SK-N-MC (cell line): Measurements from ENCODE around the gene HMMR.
"Not testable (repeated sequence)": the region's sequence is repeated elsewhere in the genome, so short reads cannot be mapped to it uniquely, and the experiment has no call there.

Experiments
- DNase-seq: peaks from one replicate; pipeline ENCODE4 v3.0.0-alpha.2; 2011; ENCODE audit warnings: low read depth, low spot score
- H3K27ac ChIP-seq: fragments of 200-600 bp; sonication (generic); 2 replicates; pipeline ENCODE4 v1.5.1; 2016; ENCODE audit warnings: mixed run types
- H3K36me3 ChIP-seq: fragments of 200-600 bp; sonication (generic); 2 replicates; pipeline ENCODE4 v1.6.1; 2017; ENCODE audit warnings: antibody characterized with exemption, low read length, mixed read lengths; ENCODE audit not compliant: insufficient read depth
- H3K4me3 ChIP-seq: fragments of 200-600 bp; sonication (generic); 2 replicates; pipeline ENCODE4 v1.5.1; 2016
- H3K9ac ChIP-seq: fragments of 200-600 bp; sonication (generic); 2 replicates; pipeline ENCODE4 v1.8.0; 2017; ENCODE audit warnings: mixed run types, mixed read lengths; ENCODE audit not compliant: insufficient read length
- H3K9me3 ChIP-seq: fragments of 200-600 bp; sonication (generic); 2 replicates; pipeline ENCODE4 v1.6.1; 2017; ENCODE audit warnings: low read depth, mild to moderate bottlenecking, antibody characterized with exemption, low read length, moderate library complexity, mixed read lengths
- EZH2 ChIP-seq: fragments of 200-600 bp; sonication (generic); IDR thresholded peaks from one replicate; pipeline ENCODE4 v1.6.1; 2017; ENCODE audit warnings: antibody characterized with exemption
- FOXP2 ChIP-seq: optimal IDR thresholded peaks from 2 replicates; pipeline ENCODE3; 2011; ENCODE audit warnings: mild to moderate bottlenecking, moderate library complexity; ENCODE audit not compliant: insufficient read depth; ENCODE audit errors: extremely low read length, control extremely low read depth
- POLR2AphosphoS5 ChIP-seq: IDR thresholded peaks from 2 replicates; pipeline ENCODE4 v1.6.1; 2012; ENCODE audit warnings: mild to moderate bottlenecking, low read depth, low read length, borderline replicate concordance

HMMR gene

GRCh38 chr5:163460562-163461171 is at the start of gene HMMR:
TSS of gene HMMR (plus strand) at chr5:163460632. CDS start at chr5:163460693, 61 bp downstream.
- TF ChIP-seq POLR2AphosphoS5 (peak; percentile 78), FOXP2 (no peak)
- Histone ChIP-seq H3K4me3 (peak within 1 kb of the TSS; percentile 94), H3K9me3 (no peaks in the 10 kb centered on the region), H3K27ac (peak within 1 kb of the TSS; percentile 100), H3K9ac (peak within 1 kb of the TSS; percentile 99), H3K36me3 (peaks cover 26% of the 10 kb centered on the region)
- no peak for DNase-seq

- H3K4me3 ChIP-seq: not testable (repeated sequence)
Measured at GRCh38 chr5:163415673-163416072, 44.8 kb upstream of the HMMR start.

GRCh38 chr5:163424836-163425235 is 35.6 kb upstream of the HMMR start:
- Histone ChIP-seq H3K9me3 (no peaks in the 10 kb centered on the region), H3K36me3 (no peaks in the 10 kb centered on the region), H3K9ac (no peak overlapping the region), H3K27ac (no peak overlapping the region), H3K4me3 (no peak overlapping the region)
- no peak for DNase-seq
- TF ChIP-seq FOXP2: no peak
- no peak for TF ChIP-seq EZH2

More at GRCh38 chr5:163415673-163416072, 44.8 kb upstream of the HMMR start:
- H3K36me3 ChIP-seq, DNase-seq, H3K27ac ChIP-seq, H3K9me3 ChIP-seq, H3K9ac ChIP-seq: not testable (repeated sequence)

- H3K9ac ChIP-seq, H3K4me3 ChIP-seq, H3K36me3 ChIP-seq, DNase-seq, H3K9me3 ChIP-seq, H3K27ac ChIP-seq: not testable (repeated sequence)
Measured at GRCh38 chr5:163426128-163426527, 34.3 kb upstream of the HMMR start.

- H3K36me3 ChIP-seq: no peaks in the 10 kb centered on the region
- H3K27ac ChIP-seq: no peak overlapping the region
- no peak overlapping the region for H3K9ac ChIP-seq
- H3K9me3 ChIP-seq: no peaks in the 10 kb centered on the region
- TF ChIP-seq POLR2AphosphoS5 (no peak), EZH2 (no peak), FOXP2 (no peak)
- no peak for DNase-seq
- H3K4me3 ChIP-seq: no peak overlapping the region
Measured at GRCh38 chr5:163432544-163432943, 27.9 kb upstream of the HMMR start.

- no peaks in the 10 kb centered on the region for H3K9me3 ChIP-seq
- H3K27ac ChIP-seq: no peak overlapping the region
Measured at GRCh38 chr5:163433271-163433670, 27.2 kb upstream of the HMMR start.

GRCh38 chr5:163434401-163434866 is 26.0 kb upstream of the HMMR start:
- Histone ChIP-seq H3K36me3 (peaks cover 6% of the 10 kb centered on the region), H3K9me3 (no peaks in the 10 kb centered on the region), H3K4me3 (no peak overlapping the region), H3K9ac (no peak overlapping the region), H3K27ac (no peak overlapping the region)
- DNase-seq: no peak
- no peak for TF ChIP-seq EZH2

More at GRCh38 chr5:163433271-163433670, 27.2 kb upstream of the HMMR start:
- Histone ChIP-seq H3K36me3 (no peaks in the 10 kb centered on the region), H3K9ac (no peak overlapping the region), H3K4me3 (no peak overlapping the region)
- no peak for DNase-seq
- TF ChIP-seq EZH2 (no peak), POLR2AphosphoS5 (no peak), FOXP2 (no peak)

- no peak for DNase-seq
- no peak for TF ChIP-seq EZH2
- TF ChIP-seq POLR2AphosphoS5: no peak
- peak overlapping the region; percentile 91 for H3K4me3 ChIP-seq
Measured at GRCh38 chr5:163436515-163436914, 23.9 kb upstream of the HMMR start.

GRCh38 chr5:163437011-163437308 is 23.5 kb upstream of the HMMR start:
- no peak for TF ChIP-seq POLR2AphosphoS5
- no peak for TF ChIP-seq EZH2
- no peak for TF ChIP-seq FOXP2
- Histone ChIP-seq H3K36me3 (peaks cover 27% of the 10 kb centered on the region), H3K9ac (peak overlapping the region; percentile 75), H3K27ac (0 out of 2 replicates have a peak overlapping the region, but pooled peaks have one; percentile 48), H3K4me3 (peak overlapping the region; percentile 91), H3K9me3 (no peaks in the 10 kb centered on the region)
- DNase-seq: no peak

More at GRCh38 chr5:163436515-163436914, 23.9 kb upstream of the HMMR start:
- Histone ChIP-seq H3K9me3 (no peaks in the 10 kb centered on the region), H3K27ac (no peak overlapping the region), H3K9ac (peak overlapping the region; percentile 75), H3K36me3 (peaks cover 23% of the 10 kb centered on the region)
